ENCODE results near the gene ARHGAP32.
"Not testable (repeated sequence)": the region's sequence is repeated elsewhere in the genome, so short reads cannot be mapped to it uniquely, and the experiment has no call there.

The ARHGAP32 gene

DNA sequence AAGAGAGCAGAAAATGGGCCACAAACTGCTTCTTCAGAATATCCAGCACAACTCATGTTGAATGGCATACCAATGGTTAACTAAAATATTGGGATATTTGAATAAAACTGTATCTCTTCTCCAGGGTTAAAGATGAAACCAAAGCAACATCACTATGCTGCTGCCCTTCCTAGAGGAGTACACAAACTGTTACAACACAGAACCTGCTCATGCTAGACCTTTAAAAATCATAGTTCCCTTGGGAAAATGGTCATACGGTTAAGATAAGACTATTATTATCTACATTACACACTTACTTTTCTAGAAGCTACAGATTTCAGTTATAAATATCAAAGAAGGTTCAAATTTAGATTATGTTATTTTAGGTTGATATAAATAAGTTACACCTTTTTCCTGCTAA lies 170.8 kb downstream of the ARHGAP32 start:
- no peak for DNase-seq (ENCODE audit: low read depth)

DNA sequence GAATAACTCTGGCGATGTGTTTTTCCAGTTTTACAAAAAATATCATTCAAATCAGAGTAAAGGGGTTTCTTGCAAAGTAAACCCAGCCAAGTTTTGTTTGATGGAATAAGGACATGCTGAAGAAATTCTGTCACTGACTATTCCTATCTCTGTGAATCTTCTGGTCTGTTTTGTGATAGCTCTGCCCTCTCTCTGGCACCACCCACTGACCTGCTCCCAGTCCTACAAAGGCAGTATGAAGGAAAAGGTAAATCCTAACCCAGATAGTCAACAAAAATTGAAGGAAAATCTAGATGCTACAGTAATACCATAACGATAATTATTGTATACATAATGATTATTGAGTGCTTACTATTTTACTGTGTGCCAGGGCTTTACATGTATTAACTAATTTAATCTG lies 173.1 kb downstream of the ARHGAP32 start:
- no peak for DNase-seq (ENCODE audit: low read depth)

DNA sequence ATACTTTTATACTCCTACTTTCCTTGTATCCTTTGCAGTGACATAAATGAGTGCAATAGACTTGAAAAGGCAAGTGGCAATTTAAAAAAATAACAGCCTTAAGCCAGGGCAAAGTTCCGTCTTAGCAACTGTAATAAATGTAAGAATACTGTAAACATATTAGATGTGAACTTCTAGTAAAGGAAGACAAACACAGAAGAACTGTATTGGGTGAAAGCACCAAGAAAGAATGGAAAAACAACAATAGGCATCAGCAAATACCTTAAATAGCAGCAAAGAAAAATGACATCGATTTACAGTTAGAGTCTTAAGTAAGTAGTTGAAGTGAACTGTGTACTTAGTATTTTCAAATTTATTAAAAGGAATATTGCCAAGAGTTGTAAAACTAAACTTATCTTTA lies 174.0 kb downstream of the ARHGAP32 start:
- no peak for DNase-seq (ENCODE audit: low read depth)

- DNase-seq (ENCODE audit: low read depth) = no peak
These were observed 178.2 kb downstream of the ARHGAP32 start for GRCh38 chr11:129013737-129014475.

DNA sequence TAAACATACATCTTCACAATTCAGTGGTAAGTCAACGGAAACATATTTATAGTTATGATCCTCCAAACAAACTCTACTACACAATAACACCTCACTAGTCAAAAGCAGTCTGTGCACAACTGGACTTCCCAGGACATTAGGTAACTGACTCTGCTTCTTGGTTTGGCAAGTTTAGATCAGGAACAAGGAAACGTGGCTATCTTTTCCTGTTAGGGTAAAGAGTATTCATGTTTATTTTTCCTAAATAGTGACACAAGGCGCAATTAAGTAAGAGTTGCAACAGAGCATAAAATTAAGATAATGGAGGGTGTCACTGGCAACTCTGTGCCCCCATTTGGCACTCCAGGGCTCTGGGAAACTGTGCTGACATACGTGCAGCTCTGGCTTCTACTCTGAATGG lies 179.2 kb downstream of the ARHGAP32 start:
- no peak for DNase-seq (ENCODE audit: low read depth)

DNA sequence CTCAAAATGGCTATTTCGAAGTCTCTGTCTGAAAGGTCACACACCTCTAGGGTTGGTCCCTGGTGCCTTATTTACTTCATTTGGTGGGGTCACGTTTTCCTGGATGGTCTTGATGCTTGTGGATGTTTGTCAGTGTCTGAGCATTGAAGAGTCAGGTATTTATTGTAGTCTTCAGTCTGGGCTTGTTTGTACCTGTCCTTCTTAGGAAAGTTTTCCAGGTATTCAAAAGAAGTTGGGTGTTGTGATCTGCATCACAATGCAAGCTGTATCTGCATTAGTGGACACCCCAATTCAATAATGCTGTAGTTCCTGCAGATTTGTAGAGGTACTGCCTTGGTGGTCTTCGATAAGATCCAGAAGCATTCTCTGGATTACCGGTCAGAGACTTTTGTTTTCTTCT lies 186.0 kb downstream of the ARHGAP32 start:
- no peak for DNase-seq (ENCODE audit: low read depth)

DNA sequence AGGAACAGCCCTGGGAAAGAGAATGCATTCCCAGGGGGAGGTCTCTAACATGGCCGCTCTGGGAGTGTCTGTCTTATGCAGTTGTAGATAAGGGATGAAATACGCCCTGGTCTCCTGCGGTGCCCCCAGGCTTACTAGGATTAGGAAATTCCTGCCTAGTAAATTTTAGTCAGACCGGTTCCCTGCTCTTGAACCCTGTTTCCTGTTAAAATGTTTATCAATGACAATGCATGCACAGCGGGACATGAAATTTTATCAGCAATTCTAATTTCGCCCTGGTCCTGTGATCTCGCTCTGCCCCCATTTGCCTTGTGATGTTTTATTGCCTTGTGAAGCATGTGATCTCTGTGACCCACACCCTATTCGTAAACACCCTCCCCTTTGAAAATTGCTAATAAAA lies 193.0 kb downstream of the ARHGAP32 start:
- DNase-seq (ENCODE audit: low read depth) = not testable (repeated sequence)

DNA sequence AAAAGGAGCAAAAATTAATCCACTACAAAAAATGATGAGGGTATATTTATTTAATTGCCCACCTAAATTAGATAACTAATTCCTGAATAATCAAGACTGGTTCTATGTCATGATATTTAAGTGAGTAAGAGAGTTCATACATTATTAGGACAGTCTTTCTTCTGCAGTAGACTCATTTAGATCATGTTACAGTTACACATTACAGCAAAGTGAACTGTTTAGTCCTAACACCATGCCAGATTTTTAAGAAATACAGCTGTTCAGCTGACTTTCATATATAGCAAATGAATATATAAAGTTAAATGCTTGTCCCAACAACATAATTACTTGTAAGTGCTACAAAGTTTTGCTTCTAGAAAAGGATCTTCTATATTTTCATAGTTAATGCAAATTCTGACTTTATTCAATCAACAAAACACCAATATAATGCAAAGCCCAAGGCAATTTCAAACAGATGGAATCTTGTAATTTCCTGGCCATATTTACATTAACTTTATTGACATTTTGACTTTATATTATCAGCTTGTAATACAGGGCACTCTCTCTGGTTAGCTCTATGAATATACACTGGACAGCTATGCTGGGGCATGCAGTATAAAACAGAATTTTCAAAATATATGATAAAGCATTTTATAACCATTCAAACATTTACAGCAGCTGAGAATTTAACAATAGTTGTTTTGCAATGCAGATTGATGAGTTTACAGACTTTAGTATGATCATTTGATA lies 203.7 kb downstream of the ARHGAP32 start:
- DNase-seq (ENCODE audit: low read depth) = no peak

DNA sequence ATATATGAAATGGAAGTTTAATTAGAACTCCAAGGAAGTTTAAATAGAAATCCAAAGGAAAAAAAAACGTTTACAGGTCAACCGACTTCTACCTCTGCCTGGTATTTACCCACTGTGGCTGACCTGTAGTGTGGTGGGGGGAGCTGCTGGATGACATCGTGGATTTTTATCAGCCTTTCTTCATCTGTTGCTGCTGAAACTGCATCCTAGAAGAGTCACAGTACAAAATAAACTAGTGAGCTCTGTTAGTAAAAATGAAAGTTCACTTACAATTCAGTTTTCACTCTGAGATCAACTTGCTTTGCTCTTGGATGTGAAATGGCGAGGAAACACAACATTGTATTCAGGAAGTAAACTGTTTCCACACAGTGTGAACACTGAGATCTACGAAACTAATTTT lies 206.2 kb downstream of the ARHGAP32 start:
- no peak for DNase-seq (ENCODE audit: low read depth)

- no peak for DNase-seq (ENCODE audit: low read depth)
These were observed 209.1 kb downstream of the ARHGAP32 start for GRCh38 chr11:128983023-128983422.

GRCh38 chr11:128981254-128981653 lies 210.9 kb downstream of the ARHGAP32 start:
- no peak for DNase-seq (ENCODE audit: low read depth)

DNA sequence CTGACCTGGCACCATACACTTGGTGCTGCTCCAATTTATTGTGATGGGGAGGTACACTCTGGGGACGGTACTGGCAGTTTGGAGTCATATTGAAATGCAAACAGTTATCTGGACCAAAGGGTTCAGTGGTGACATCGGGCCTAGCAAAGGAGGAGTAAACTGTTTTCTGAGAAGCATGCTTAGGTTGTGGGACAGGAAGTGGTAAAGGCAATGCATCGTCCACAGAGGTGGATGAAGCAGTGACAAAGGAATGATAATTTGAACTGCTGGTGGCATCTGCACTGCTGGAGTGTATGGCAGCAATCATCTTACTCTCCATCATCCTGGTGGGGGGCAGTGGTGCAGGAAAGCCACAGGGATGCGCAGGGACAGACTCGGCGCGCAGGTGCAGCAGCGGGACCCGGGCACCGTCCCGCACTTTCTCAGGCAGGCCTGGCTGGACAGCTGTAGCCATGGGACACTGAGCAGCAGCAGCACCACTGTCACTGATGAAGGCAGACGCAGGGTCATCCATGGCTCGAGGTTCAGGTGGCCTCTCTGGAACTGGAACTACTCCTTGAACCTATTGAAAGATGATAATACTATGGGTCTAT lies 221.4 kb downstream of the ARHGAP32 start:
- DNase-seq (ENCODE audit: low read depth) = no peak

DNA sequence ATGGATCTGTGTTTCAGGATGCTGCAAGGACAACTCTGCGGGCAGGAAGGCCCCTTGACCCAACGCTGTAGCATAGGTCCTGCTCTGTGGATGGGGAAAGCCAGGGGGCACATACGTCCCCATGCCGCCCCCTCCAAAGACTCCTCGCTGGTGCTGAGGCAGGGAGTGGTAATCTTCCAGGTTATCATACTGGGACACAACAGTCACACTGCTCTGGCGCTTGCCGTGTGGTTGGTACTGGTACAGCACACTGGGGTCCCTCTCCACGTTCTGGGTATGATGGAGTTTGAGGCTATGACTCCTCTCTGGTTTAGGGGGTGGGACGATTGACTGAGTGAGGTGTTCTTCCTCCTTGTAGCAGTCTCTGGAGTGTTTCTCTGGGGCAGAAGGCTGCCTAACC lies 223.2 kb downstream of the ARHGAP32 start:
- DNase-seq (ENCODE audit: low read depth) = no peak

GRCh38 chr11:128967578-128967977 lies 224.5 kb downstream of the ARHGAP32 start:
- no peak for DNase-seq (ENCODE audit: low read depth)

DNA sequence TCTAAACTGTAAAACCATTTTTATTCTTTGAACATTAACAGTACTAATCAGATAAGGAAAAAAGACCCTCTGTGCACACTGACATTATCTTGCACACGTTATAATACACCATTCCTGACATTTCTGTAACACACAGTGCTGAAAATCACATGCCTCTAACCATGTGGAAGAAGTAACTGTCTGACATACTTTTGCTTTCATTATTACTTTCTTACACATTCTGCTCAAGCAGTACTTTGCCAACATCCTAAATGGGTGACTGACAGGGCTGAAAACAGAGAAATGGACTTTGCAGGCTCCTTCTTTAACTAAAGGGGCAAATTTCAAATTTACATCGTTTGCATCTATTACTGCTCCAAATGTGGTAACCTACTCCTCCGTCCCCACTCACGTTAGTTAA lies 226.6 kb downstream of the ARHGAP32 start:
- DNase-seq (ENCODE audit: low read depth) = no peak

GRCh38 chr11:128964463-128964930 lies 227.6 kb downstream of the ARHGAP32 start:
- DNase-seq (ENCODE audit: low read depth) = no peak

DNA sequence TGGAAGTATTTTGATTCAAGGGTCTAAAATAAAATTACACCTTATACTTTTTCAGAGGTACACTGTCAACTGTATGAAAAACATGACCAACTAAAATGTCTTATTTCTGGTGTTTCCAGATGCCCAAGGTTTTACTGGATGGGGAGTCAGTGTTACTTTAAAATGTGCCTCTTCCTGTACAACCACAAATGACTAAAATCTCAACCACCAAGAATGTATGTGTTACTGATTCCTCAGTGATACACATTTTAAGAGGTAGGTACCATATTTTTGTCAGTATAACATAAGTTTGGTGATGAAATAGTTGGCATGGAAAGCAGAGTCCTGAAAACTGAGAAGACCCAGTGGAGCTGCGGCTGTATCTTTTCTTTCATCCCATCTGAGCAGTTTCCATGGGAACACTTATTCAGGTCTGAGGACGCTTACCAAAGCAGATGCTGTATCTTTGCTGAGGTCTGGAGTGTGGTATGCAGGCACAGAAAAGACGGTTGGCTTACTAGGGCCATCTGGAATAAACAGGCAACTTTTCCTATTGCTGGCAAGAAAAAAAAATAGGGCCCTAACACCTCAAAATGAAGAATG lies 228.3 kb downstream of the ARHGAP32 start:
- no peak for DNase-seq (ENCODE audit: low read depth)

DNA sequence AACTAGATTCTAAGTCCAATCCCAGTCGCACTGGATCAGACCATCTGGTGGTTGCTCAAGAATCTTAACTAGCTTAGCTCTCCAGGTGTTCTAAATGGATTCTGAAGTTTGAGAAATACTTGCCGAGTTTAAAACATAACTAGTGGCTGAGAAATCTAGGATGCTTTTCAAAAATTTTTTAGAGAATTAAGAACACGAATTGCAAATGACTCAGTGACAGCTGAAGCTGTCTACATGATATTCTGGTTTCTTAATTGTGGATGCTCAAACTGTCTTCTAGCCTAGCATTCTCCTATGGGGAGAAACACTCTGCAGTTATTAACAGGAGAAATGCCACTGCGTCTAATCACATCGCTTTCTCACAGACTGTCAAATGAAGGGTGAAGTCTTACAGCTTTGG lies 229.2 kb downstream of the ARHGAP32 start:
- DNase-seq (ENCODE audit: low read depth) = no peak

- DNase-seq (ENCODE audit: low read depth) = no peak
These were observed 230.5 kb downstream of the ARHGAP32 start for GRCh38 chr11:128961645-128962044.

- no peak for DNase-seq (ENCODE audit: low read depth)
These were observed 235.0 kb downstream of the ARHGAP32 start for GRCh38 chr11:128957202-128957482.

DNA sequence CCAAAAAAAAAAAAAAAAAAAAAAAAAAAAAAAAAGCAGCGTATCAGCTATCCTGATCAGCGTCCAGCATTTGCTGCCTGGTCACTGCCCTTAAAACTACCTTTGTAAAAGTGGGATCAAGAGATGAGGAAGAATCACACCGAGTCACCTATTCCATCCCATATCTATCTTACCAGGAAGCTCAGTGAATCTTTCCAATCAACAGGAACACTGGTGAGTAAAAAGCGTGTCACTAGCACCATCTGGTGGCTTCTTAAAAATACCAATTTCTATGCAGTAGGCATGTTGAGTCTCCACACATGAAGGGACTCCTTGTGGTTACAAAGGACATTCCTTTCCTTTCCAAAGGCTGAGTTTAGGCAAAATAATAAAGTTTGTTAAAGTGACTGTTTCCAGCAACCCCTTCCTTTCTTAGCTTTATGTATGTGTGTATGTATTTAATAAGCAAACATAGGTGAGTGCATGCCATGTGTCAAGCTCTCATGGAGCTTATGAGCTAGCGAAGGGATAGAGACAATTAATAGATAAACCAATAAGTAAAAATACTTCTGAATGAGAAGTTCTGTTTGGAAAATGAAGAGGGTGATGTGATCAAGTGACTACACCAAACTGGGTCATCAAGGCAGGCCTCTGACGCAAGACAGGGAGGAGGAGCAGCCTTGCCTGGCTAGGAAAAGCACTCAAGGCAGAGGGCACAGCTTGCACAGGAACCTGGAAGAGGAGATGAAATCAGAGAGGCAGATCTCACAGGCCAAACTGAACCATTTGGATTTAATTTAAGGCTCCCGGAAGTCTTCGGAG lies 235.5 kb downstream of the ARHGAP32 start:
- no peak for DNase-seq (ENCODE audit: low read depth)

DNA sequence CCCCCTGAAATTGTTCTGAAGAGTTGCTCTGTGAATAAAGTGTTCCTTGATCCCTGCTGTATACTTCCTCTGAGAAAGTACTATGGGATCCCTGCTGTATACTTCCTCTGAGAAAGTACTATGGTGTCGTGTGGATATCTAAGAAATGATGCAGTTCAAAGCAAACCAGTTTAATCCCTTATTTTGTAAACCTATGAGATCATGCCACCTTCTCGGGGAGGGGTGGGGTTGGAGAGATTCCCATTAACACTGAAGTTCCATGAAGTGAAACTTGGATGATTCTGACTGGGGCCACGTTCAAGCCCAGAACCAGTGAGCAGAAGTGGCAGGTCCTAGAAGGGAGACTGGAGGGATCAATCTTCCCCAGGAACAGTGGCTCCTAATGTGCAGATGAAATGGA lies 236.5 kb downstream of the ARHGAP32 start:
- DNase-seq (ENCODE audit: low read depth) = no peak

Data from stimulated activated CD8-positive, alpha-beta memory T cell treated with anti-CD3 and anti-CD28 coated beads, Interleukin-4, amount 100 ng/mL, for 24 hours (primary cell).